K562 (cell line): ENCODE measurements around the gene MFAP3.

Source experiments
- EP300 ChIP-seq: IDR thresholded peaks from 2 replicates; pipeline ENCODE4 v1.6.1; 2012; ENCODE audit warnings: low read length, improper control_type of control experiment
- FOS ChIP-seq: IDR thresholded peaks from 3 replicates; pipeline ENCODE4 v1.6.1; 2011; ENCODE audit not compliant: insufficient read length; ENCODE audit errors: extremely low read depth
- GABPA ChIP-seq: fragments of 200-800 bp; sonication (Bioruptor generic); conservative IDR thresholded peaks from 2 replicates; pipeline ENCODE4 v1.6.1; 2016; ENCODE audit warnings: low read depth, missing genetic modification characterization, missing compliant biosample characterization
- JUN ChIP-seq, 2 experiments: sonication (generic) in 1 of 2; formaldehyde crosslinking in 1 of 2; IDR thresholded peaks; 2 replicates each; pipeline versions ENCODE4 v1.6.1 to v1.8.0; 2012 to 2022; ENCODE audit warnings: borderline replicate concordance in 2 of 2, mild to moderate bottlenecking in 2 of 2, improper control_type of control experiment in 1 of 2, low read depth in 1 of 2, low read length in 1 of 2, missing genetic modification reagents in 1 of 2
- KDM5B ChIP-seq: fragments of 200-600 bp; sonication (generic); IDR thresholded peaks from 2 replicates; pipeline ENCODE4 v1.6.1; 2012; ENCODE audit warnings: low read depth, mild to moderate bottlenecking, moderate library complexity, low read length, control low read depth, inconsistent platforms; ENCODE audit not compliant: insufficient replicate concordance
- POLR2A ChIP-seq: fragments of 450-650 bp; conservative IDR thresholded peaks from 2 replicates; pipeline ENCODE4 v1.6.1; 2016
- STAG1 ChIP-seq: sonication (generic); formaldehyde crosslinking; IDR thresholded peaks from 2 replicates; pipeline ENCODE4 v1.5.0; 2020; ENCODE audit warnings: missing genetic modification reagents, borderline replicate concordance
- ZNF146 ChIP-seq: IDR thresholded peaks from one replicate; pipeline ENCODE4 v1.6.1; 2018; ENCODE audit warnings: missing compliant biosample characterization; ENCODE audit not compliant: unreplicated experiment
- ZNF3 ChIP-seq: fragments of 250-450 bp; sonication (Bioruptor Pico); IDR thresholded peaks from 2 replicates; pipeline ENCODE4 v1.5.0; 2021; ENCODE audit warnings: mild to moderate bottlenecking, moderate library complexity
- TF ChIP-seq, protein P1 (sequence below): sonication (generic); formaldehyde crosslinking; IDR thresholded peaks from 2 replicates; pipeline ENCODE4 v1.8.1; 2023; ENCODE audit warnings: missing genetic modification reagents, mild to moderate bottlenecking, borderline replicate concordance

- TF ChIP-seq STAG1 (CRISPR knock-in tag) (no peak), JUN (IDR thresholded peaks at IDR 0.05; ENCODE audit: borderline replicate concordance, low read depth, low read length) (no peak), JUN (CRISPR knock-in tag; IDR thresholded peaks at IDR 0.05; ENCODE audit: borderline replicate concordance) (no peak), GABPA (tag) (no peak), KDM5B (no peak), EP300 (no peak), ZNF3 (CRISPR knock-in tag) (no peak), FOS (no peak), ZNF146 (CRISPR knock-in tag) (no peak), POLR2A (no peak)
- TF ChIP-seq, protein P1, sequence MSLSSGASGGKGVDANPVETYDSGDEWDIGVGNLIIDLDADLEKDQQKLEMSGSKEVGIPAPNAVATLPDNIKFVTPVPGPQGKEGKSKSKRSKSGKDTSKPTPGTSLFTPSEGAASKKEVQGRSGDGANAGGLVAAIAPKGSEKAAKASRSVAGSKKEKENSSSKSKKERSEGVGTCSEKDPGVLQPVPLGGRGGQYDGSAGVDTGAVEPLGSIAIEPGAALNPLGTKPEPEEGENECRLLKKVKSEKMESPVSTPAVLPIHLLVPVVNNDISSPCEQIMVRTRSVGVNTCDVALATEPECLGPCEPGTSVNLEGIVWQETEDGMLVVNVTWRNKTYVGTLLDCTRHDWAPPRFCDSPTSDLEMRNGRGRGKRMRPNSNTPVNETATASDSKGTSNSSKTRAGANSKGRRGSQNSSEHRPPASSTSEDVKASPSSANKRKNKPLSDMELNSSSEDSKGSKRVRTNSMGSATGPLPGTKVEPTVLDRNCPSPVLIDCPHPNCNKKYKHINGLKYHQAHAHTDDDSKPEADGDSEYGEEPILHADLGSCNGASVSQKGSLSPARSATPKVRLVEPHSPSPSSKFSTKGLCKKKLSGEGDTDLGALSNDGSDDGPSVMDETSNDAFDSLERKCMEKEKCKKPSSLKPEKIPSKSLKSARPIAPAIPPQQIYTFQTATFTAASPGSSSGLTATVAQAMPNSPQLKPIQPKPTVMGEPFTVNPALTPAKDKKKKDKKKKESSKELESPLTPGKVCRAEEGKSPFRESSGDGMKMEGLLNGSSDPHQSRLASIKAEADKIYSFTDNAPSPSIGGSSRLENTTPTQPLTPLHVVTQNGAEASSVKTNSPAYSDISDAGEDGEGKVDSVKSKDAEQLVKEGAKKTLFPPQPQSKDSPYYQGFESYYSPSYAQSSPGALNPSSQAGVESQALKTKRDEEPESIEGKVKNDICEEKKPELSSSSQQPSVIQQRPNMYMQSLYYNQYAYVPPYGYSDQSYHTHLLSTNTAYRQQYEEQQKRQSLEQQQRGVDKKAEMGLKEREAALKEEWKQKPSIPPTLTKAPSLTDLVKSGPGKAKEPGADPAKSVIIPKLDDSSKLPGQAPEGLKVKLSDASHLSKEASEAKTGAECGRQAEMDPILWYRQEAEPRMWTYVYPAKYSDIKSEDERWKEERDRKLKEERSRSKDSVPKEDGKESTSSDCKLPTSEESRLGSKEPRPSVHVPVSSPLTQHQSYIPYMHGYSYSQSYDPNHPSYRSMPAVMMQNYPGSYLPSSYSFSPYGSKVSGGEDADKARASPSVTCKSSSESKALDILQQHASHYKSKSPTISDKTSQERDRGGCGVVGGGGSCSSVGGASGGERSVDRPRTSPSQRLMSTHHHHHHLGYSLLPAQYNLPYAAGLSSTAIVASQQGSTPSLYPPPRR (CRISPR knock-in tag): no peak
Measured at GRCh38 chr5:154103233-154103632, 64.5 kb downstream of the MFAP3 start.
